K562 (cell line): Measurements from ENCODE around the gene PLEKHA1. TPM values are rescaled to one million over a fixed set of nuclear protein-coding genes. Genes with fewer than 3 reads are reported as not detected.

Source experiments
- ATAC-seq: fragments of 200-7000 bp; cut with Tn5 transposase; 3 replicates; pipeline ENCODE4 v1.9.1; 2020; ENCODE audit warnings: moderate library complexity
- BruUV-seq: library from RNA; stranded (reverse); fragments of 400-500 nt; replicated peaks from 2 replicates; lab custom pipeline; 2021; lab: Mats Ljungman, UMichigan
- CTCF ChIA-PET: fragments of 300-600 bp; formaldehyde crosslinking; extraction: SDS; loops from one replicate; lab custom pipeline; 2021; ENCODE audit warnings: low intra/inter-chr PET ratio; lab: Yijun Ruan, JAX
- POLR2A ChIA-PET: fragments of 300-600, 350-650 bp; sonication (Branson Sonifier 250); formaldehyde crosslinking; extraction: SDS; loops from one replicate; lab custom pipeline; 2021; ENCODE audit warnings: antibody characterized with exemption, inconsistent platforms; lab: Yijun Ruan, JAX
- DNase-seq, 4 experiments: peaks; one replicate each; pipeline versions ENCODE4 v3.0.0 to v3.0.0-alpha.2; 2011 to 2018; ENCODE audit warnings: low spot score in 3 of 4, mixed read lengths in 3 of 4; ENCODE audit errors: extremely low read depth in 1 of 4
- FAIRE-seq: peaks from 2 replicates; lab custom pipeline; 2011; peaks lifted over from hg19 to GRCh38; lab: Jason Lieb, UNC
- H2AFZ ChIP-seq: 2 replicates; pipeline ENCODE4 v1.6.0; 2011; ENCODE audit warnings: low read depth, low read length, control low read depth, inconsistent platforms
- H3K27ac ChIP-seq: fragments of 200-600 bp; 3 replicates; pipeline ENCODE4 v1.8.0; 2011; ENCODE audit warnings: low read depth, mild to moderate bottlenecking, control low read depth, inconsistent platforms, low read length, moderate library complexity, mixed read lengths; ENCODE audit errors: extremely low read depth
- H3K27me3 ChIP-seq, 2 experiments: fragments of 300-600 bp in 1 of 2; 2 replicates in 1 of 2; 3 replicates in 1 of 2; pipeline versions ENCODE4 v1.6.0 to v1.8.0; 2011; ENCODE audit warnings: inconsistent platforms in 2 of 2, low read length in 2 of 2, mild to moderate bottlenecking in 1 of 2, mixed read lengths in 1 of 2, moderate library complexity in 1 of 2; ENCODE audit not compliant: control insufficient read depth in 2 of 2, insufficient read depth in 2 of 2
- H3K36me3 ChIP-seq: fragments of 300-600 bp; 3 replicates; pipeline ENCODE4 v1.8.0; 2011; ENCODE audit warnings: mild to moderate bottlenecking, low read length, inconsistent platforms; ENCODE audit not compliant: control insufficient read depth, insufficient read depth
- H3K4me1 ChIP-seq, 2 experiments: fragments of 200-600 bp in 1 of 2; replicated peaks in 1 of 2; 2 replicates in 1 of 2; 3 replicates in 1 of 2; pipeline versions ENCODE4 v1.5.1 to v1.8.0; 2011; ENCODE audit warnings: inconsistent platforms in 2 of 2, low read length in 2 of 2, mild to moderate bottlenecking in 1 of 2, mixed read lengths in 1 of 2, moderate library complexity in 1 of 2; ENCODE audit not compliant: control insufficient read depth in 2 of 2, insufficient read depth in 2 of 2
- H3K4me2 ChIP-seq: 2 replicates; pipeline ENCODE4 v1.6.1; 2011; ENCODE audit warnings: low read length, control low read depth, inconsistent platforms, mixed read lengths; ENCODE audit not compliant: insufficient read depth
- H3K4me3 ChIP-seq: fragments of 200-600 bp; sonication (generic), shearing (Covaris generic); 2 replicates; pipeline ENCODE4 v1.5.1; 2016; ENCODE audit warnings: control low read depth, inconsistent platforms
- H3K79me2 ChIP-seq: fragments of 200-600 bp; 3 replicates; pipeline ENCODE4 v1.8.0; 2011; ENCODE audit warnings: low read length, inconsistent platforms; ENCODE audit not compliant: control insufficient read depth, insufficient read depth
- H3K9ac ChIP-seq, 2 experiments: 2 replicates each; pipeline versions ENCODE4 v1.6.0 to v1.6.1; 2011; ENCODE audit warnings: low read depth in 2 of 2, low read length in 2 of 2, control low read depth in 1 of 2, inconsistent platforms in 1 of 2, mild to moderate bottlenecking in 1 of 2, mixed read lengths in 1 of 2; ENCODE audit not compliant: insufficient read depth in 1 of 2
- H3K9me1 ChIP-seq: one replicate; pipeline ENCODE4 v1.6.0; 2011; ENCODE audit warnings: inconsistent platforms, mild to moderate bottlenecking, low read length, moderate library complexity; ENCODE audit not compliant: control insufficient read depth, insufficient read depth
- H3K9me3 ChIP-seq: replicated peaks from 2 replicates; pipeline ENCODE4 v1.5.1; 2011; ENCODE audit warnings: low read depth, low read length, inconsistent platforms; ENCODE audit not compliant: control insufficient read depth, insufficient read depth
- H4K20me1 ChIP-seq: replicated peaks from 2 replicates; pipeline ENCODE4 v1.6.1; 2011; ENCODE audit warnings: low read length, inconsistent platforms, mixed read lengths; ENCODE audit not compliant: control insufficient read depth, insufficient read depth
- ADNP ChIP-seq: fragments of 200-800 bp; sonication (Bioruptor generic); IDR thresholded peaks from 2 replicates; pipeline ENCODE4 v1.6.1; 2016; ENCODE audit warnings: missing genetic modification characterization, missing compliant biosample characterization
- CBFA2T3 ChIP-seq: fragments of 450-650 bp; IDR thresholded peaks from 2 replicates; pipeline ENCODE4 v1.6.1; 2017
- CBX1 ChIP-seq: sonication (generic); IDR thresholded peaks from 2 replicates; pipeline ENCODE4 v1.6.1; 2016; ENCODE audit warnings: antibody characterized with exemption, low read depth, mild to moderate bottlenecking
- IFI16 ChIP-seq: fragments of 250-450 bp; sonication (Bioruptor Pico); IDR thresholded peaks from 2 replicates; pipeline ENCODE4 v2.1.2; 2022; ENCODE audit warnings: mild to moderate bottlenecking, inconsistent platforms
- MCM7 ChIP-seq, 2 experiments: fragments of 450-650 bp; IDR thresholded peaks; 2 replicates each; pipeline ENCODE4 v1.6.1; 2016 to 2018
- MTA3 ChIP-seq: fragments of 450-650 bp; formaldehyde crosslinking; IDR thresholded peaks from 2 replicates; pipeline ENCODE4 v1.6.1; 2017; ENCODE audit warnings: mild to moderate bottlenecking, borderline replicate concordance
- SIN3B ChIP-seq: fragments of 450-650 bp; IDR thresholded peaks from 2 replicates; pipeline ENCODE4 v1.6.1; 2017; ENCODE audit warnings: low read depth, mild to moderate bottlenecking, moderate library complexity
- SP2 ChIP-seq: IDR thresholded peaks from 2 replicates; pipeline ENCODE4 v1.6.1; 2011; ENCODE audit warnings: mild to moderate bottlenecking, low read depth, low read length, moderate library complexity; ENCODE audit not compliant: poor library complexity, severe bottlenecking; ENCODE audit errors: extremely low read depth
- TEAD4 ChIP-seq, 2 experiments: sonication (generic) in 1 of 2; formaldehyde crosslinking in 1 of 2; IDR thresholded peaks; 2 replicates each; pipeline versions ENCODE4 v1.6.1 to v1.8.0; 2012 to 2022; ENCODE audit warnings: borderline replicate concordance in 1 of 2, inconsistent platforms in 1 of 2, low read length in 1 of 2, mild to moderate bottlenecking in 1 of 2, missing genetic modification reagents in 1 of 2
- ZBTB12 ChIP-seq: fragments of 250-450 bp; sonication (Bioruptor Pico); IDR thresholded peaks from 2 replicates; pipeline ENCODE4 v1.4.0; 2020
- WGBS: fragments of 100-300 bp; shearing (Covaris generic); methylation state at CpG from one replicate; pipeline ENCODE4 v1.1.6; 2016; ENCODE audit warnings: low coverage, mixed read lengths; ENCODE audit not compliant: insufficient coverage; ENCODE audit errors: missing lambda C conversion rate; 5-methylcytosine and 5-hydroxymethylcytosine counted together
- in situ Hi-C: fragments of 300-500 bp; cut with MboI; formaldehyde crosslinking; loops from 4 replicates; pipeline ENCODE4 v1.15.0; 2018; ENCODE audit warnings: inconsistent platforms, mixed read lengths
- intact Hi-C: fragments of 100-400 bp; cut with micrococcal nuclease; formaldehyde crosslinking; loops from 2 replicates; pipeline ENCODE4 v1.14.2; 2022
- polyA plus RNA-seq, 8 experiments: library from polyadenylated mRNA; depleted of rRNA in 4 of 8; stranded (reverse) in 5 of 8; unstranded in 3 of 8; fragments of >200 nt; fragmentation: Nextera tagmentation in 2 of 8; fragmentation: Illumina TruSeq in 1 of 8; extraction: Ambion mirVana in 2 of 8; extraction: Trizol in 1 of 8; gene quantifications; 2 replicates each; pipeline versions ENCODE4 v1.2.1 to v1.2.3, GENCODE V29; 2011 to 2014; ENCODE audit warnings: inconsistent platforms in 1 of 8, missing spikeins in 1 of 8
- total RNA-seq, 7 experiments: library from RNA; depleted of rRNA in 6 of 7; stranded (reverse); fragments of >200 nt in 6 of 7; fragmentation: Illumina TruSeq in 2 of 7; extraction: Trizol in 2 of 7; gene quantifications; 2 replicates each; pipeline versions ENCODE4 v1.2.1 to v1.2.3, GENCODE V29; 2011 to 2021; ENCODE audit warnings: low replicate concordance in 1 of 7
- TF ChIP-seq, protein P1 (sequence below): fragments of 250-450 bp; sonication (Bioruptor Pico); IDR thresholded peaks from 2 replicates; pipeline ENCODE4 v1.4.0; 2020; ENCODE audit warnings: mild to moderate bottlenecking, moderate library complexity

Gene PLEKHA1
- total and polyA plus RNA-seq, 9 of the 15 experiments (the other 6 are each of a cell fraction or from before 2014, with no cell fraction given) = 0.05 to 4.7 (median 1.0) TPM

DNA sequence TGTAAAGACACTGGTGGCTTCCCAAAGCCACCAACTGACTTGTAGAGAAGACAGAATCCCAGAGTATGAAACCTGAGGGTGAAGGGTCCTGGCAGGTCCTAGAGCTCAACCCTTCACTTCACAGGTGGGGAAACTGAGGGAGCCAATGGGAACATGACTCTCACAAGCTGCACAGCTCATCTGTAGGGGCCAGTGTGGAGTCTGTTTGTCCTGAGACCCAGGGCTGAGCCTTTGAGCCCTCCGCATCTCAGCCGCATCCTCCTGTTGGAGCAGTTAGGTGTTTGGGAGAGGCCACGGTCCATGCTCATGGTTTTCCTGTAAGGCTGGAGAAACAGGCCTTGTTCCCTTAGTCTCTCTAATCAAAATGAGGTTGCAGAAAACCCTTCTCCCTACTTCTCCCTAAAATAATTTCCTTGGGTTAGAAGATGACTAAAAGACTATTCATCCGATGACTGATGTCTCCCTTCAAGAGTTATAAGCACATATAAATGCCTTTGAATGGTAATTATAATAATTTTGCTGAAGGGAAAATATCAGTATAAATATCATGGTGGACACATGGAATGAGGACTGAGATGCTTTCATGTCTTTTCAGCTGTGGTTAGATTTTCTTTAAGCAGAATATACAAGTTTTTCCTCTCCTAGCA, 97.1 kb downstream of the PLEKHA1 start:
- no peak overlapping the region for H2AFZ ChIP-seq
- H3K9me3 ChIP-seq = no peaks in the 10 kb centered on the region
- H3K79me2 ChIP-seq = no peaks in the 10 kb centered on the region
- WGBS = 0% methylated on average over 1 of the region's 4 CpGs
- FAIRE-seq (no peak), DNase-seq (no peak), ATAC-seq (no peak)
- H3K27me3 ChIP-seq = peaks cover 0 to 18% of the 10 kb centered on the region in 2 experiments; a peak in 2 of 5 replicates
- no TSS peak for BruUV-seq
- H3K36me3 ChIP-seq = no peaks in the 10 kb centered on the region
- no peaks in the 10 kb centered on the region for H3K4me1 ChIP-seq
- no peaks in the 10 kb centered on the region for H4K20me1 ChIP-seq
- TF ChIP-seq SP2 (no peak), ZBTB12 (no peak), MCM7 (IDR thresholded peaks at IDR 0.05) (no peak), SIN3B (no peak), IFI16 (CRISPR knock-in tag) (no peak), ADNP (tag) (no peak), CBX1 (no peak), CBFA2T3 (no peak), MTA3 (no peak), TEAD4 (IDR thresholded peaks at IDR 0.05; ENCODE audit: low read length) (no peak), TEAD4 (CRISPR knock-in tag; IDR thresholded peaks at IDR 0.05; ENCODE audit: borderline replicate concordance) (no peak)
- TF ChIP-seq, protein P1, sequence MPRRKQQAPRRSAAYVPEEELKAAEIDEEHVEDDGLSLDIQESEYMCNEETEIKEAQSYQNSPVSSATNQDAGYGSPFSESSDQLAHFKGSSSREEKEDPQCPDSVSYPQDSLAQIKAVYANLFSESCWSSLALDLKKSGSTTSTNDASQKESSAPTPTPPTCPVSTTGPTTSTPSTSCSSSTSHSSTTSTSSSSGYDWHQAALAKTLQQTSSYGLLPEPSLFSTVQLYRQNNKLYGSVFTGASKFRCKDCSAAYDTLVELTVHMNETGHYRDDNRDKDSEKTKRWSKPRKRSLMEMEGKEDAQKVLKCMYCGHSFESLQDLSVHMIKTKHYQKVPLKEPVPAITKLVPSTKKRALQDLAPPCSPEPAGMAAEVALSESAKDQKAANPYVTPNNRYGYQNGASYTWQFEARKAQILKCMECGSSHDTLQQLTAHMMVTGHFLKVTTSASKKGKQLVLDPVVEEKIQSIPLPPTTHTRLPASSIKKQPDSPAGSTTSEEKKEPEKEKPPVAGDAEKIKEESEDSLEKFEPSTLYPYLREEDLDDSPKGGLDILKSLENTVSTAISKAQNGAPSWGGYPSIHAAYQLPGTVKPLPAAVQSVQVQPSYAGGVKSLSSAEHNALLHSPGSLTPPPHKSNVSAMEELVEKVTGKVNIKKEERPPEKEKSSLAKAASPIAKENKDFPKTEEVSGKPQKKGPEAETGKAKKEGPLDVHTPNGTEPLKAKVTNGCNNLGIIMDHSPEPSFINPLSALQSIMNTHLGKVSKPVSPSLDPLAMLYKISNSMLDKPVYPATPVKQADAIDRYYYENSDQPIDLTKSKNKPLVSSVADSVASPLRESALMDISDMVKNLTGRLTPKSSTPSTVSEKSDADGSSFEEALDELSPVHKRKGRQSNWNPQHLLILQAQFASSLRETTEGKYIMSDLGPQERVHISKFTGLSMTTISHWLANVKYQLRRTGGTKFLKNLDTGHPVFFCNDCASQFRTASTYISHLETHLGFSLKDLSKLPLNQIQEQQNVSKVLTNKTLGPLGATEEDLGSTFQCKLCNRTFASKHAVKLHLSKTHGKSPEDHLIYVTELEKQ (CRISPR knock-in tag) = no peak
- H3K9me1 ChIP-seq = no peaks in the 10 kb centered on the region
- H3K27ac ChIP-seq = no peak overlapping the region
- ChIA-PET CTCF (no interaction called here), POLR2A (no interaction called here)
- H3K9ac ChIP-seq = no peak overlapping the region
- intact Hi-C loops = no loop called here
- no peak overlapping the region for H3K4me2 ChIP-seq
- in situ Hi-C loops = no loop called here
- no peak overlapping the region for H3K4me3 ChIP-seq
